ENCODE measurements around the gene CD81.

The CD81 gene

GRCh38 chr11:2436521-2437031 lies 59.5 kb downstream of the CD81 start:
- ATAC-seq = no peak

GRCh38 chr11:2437516-2437915 lies 60.4 kb downstream of the CD81 start:
- ATAC-seq (no peak), DNase-seq (no peak)

More at GRCh38 chr11:2436521-2437031, 59.5 kb downstream of the CD81 start:
- DNase-seq = no peak

GRCh38 chr11:2439820-2440219 lies 62.7 kb downstream of the CD81 start:
- DNase-seq (no peak), ATAC-seq (no peak)

- DNase-seq = no peak
- ATAC-seq = no peak
Observed at GRCh38 chr11:2440646-2441045, 63.5 kb downstream of the CD81 start.

GRCh38 chr11:2441171-2441570 lies 64.1 kb downstream of the CD81 start:
- ATAC-seq (no peak), DNase-seq (no peak)

GRCh38 chr11:2442589-2442988 lies 65.5 kb downstream of the CD81 start:
- DNase-seq (no peak), ATAC-seq (no peak)

GRCh38 chr11:2443406-2443805 lies 66.3 kb downstream of the CD81 start:
- DNase-seq (no peak), ATAC-seq (no peak)

- no peak for ATAC-seq
- peak; percentile 82 for DNase-seq
Observed at GRCh38 chr11:2443881-2444820, 67.0 kb downstream of the CD81 start, which contains the start of gene TRPM5. Gene TRPM5 (minus strand): TSS chr11:2444514. CDS start chr11:2423036, 21,478 bp downstream.

- ATAC-seq (peak; percentile 62), DNase-seq (peak; percentile 71)
Observed at GRCh38 chr11:2444821-2445745, 68.0 kb downstream of the CD81 start, which contains the start of gene KCNQ1. Gene KCNQ1 (plus strand): TSS chr11:2445008. CDS start chr11:2445099, 91 bp downstream.

- no peak for ATAC-seq
- no peak for DNase-seq
Observed at GRCh38 chr11:2445746-2446551, 68.8 kb downstream of the CD81 start.

- DNase-seq (peak; percentile 23), ATAC-seq (no peak)
Observed at GRCh38 chr11:2446590-2447252, 69.6 kb downstream of the CD81 start.

Data from stimulated activated naive CD8-positive, alpha-beta T cell treated with anti-CD3 and anti-CD28 coated beads, Interleukin-15, Interleukin-2, amounts not matched to agents 100 U/mL and 50 U/mL, for 24 hours (primary cell).